K562 (cell line): ENCODE data around the gene PCBP4. TPM values are rescaled to one million over a fixed set of nuclear protein-coding genes. Genes with fewer than 3 reads are reported as not detected.
A peak's percentile ranks its signal among the peaks of the same experiment; 100 is the strongest.
"Not testable (repeated sequence)": the region's sequence is repeated elsewhere in the genome, so short reads cannot be mapped to it uniquely, and the experiment has no call there.

Experiments used
- ATAC-seq: fragments of 200-7000 bp; cut with Tn5 transposase; 3 replicates; pipeline ENCODE4 v1.9.1; 2020; ENCODE audit warnings: moderate library complexity
- BruUV-seq: library from RNA; stranded (reverse); fragments of 400-500 nt; replicated peaks from 2 replicates; lab custom pipeline; 2021; lab: Mats Ljungman, UMichigan
- CTCF ChIA-PET: fragments of 300-600 bp; formaldehyde crosslinking; extraction: SDS; loops from one replicate; lab custom pipeline; 2021; ENCODE audit warnings: low intra/inter-chr PET ratio; lab: Yijun Ruan, JAX
- POLR2A ChIA-PET: fragments of 300-600, 350-650 bp; sonication (Branson Sonifier 250); formaldehyde crosslinking; extraction: SDS; loops from one replicate; lab custom pipeline; 2021; ENCODE audit warnings: antibody characterized with exemption, inconsistent platforms; lab: Yijun Ruan, JAX
- DNase-seq, 4 experiments: peaks; one replicate each; pipeline versions ENCODE4 v3.0.0 to v3.0.0-alpha.2; 2011 to 2018; ENCODE audit warnings: low spot score in 3 of 4, mixed read lengths in 3 of 4; ENCODE audit errors: extremely low read depth in 1 of 4
- FAIRE-seq: peaks from 2 replicates; lab custom pipeline; 2011; peaks lifted over from hg19 to GRCh38; lab: Jason Lieb, UNC
- H2AFZ ChIP-seq: 2 replicates; pipeline ENCODE4 v1.6.0; 2011; ENCODE audit warnings: low read depth, low read length, control low read depth, inconsistent platforms
- H3K27ac ChIP-seq: fragments of 200-600 bp; 3 replicates; pipeline ENCODE4 v1.8.0; 2011; ENCODE audit warnings: low read depth, mild to moderate bottlenecking, control low read depth, inconsistent platforms, low read length, moderate library complexity, mixed read lengths; ENCODE audit errors: extremely low read depth
- H3K27me3 ChIP-seq, 2 experiments: fragments of 300-600 bp in 1 of 2; 2 replicates in 1 of 2; 3 replicates in 1 of 2; pipeline versions ENCODE4 v1.6.0 to v1.8.0; 2011; ENCODE audit warnings: inconsistent platforms in 2 of 2, low read length in 2 of 2, mild to moderate bottlenecking in 1 of 2, mixed read lengths in 1 of 2, moderate library complexity in 1 of 2; ENCODE audit not compliant: control insufficient read depth in 2 of 2, insufficient read depth in 2 of 2
- H3K36me3 ChIP-seq: fragments of 300-600 bp; 3 replicates; pipeline ENCODE4 v1.8.0; 2011; ENCODE audit warnings: mild to moderate bottlenecking, low read length, inconsistent platforms; ENCODE audit not compliant: control insufficient read depth, insufficient read depth
- H3K4me1 ChIP-seq, 2 experiments: fragments of 200-600 bp in 1 of 2; replicated peaks in 1 of 2; 2 replicates in 1 of 2; 3 replicates in 1 of 2; pipeline versions ENCODE4 v1.5.1 to v1.8.0; 2011; ENCODE audit warnings: inconsistent platforms in 2 of 2, low read length in 2 of 2, mild to moderate bottlenecking in 1 of 2, mixed read lengths in 1 of 2, moderate library complexity in 1 of 2; ENCODE audit not compliant: control insufficient read depth in 2 of 2, insufficient read depth in 2 of 2
- H3K4me2 ChIP-seq: 2 replicates; pipeline ENCODE4 v1.6.1; 2011; ENCODE audit warnings: low read length, control low read depth, inconsistent platforms, mixed read lengths; ENCODE audit not compliant: insufficient read depth
- H3K4me3 ChIP-seq: fragments of 200-600 bp; sonication (generic), shearing (Covaris generic); 2 replicates; pipeline ENCODE4 v1.5.1; 2016; ENCODE audit warnings: control low read depth, inconsistent platforms
- H3K79me2 ChIP-seq: fragments of 200-600 bp; 3 replicates; pipeline ENCODE4 v1.8.0; 2011; ENCODE audit warnings: low read length, inconsistent platforms; ENCODE audit not compliant: control insufficient read depth, insufficient read depth
- H3K9ac ChIP-seq, 2 experiments: 2 replicates each; pipeline versions ENCODE4 v1.6.0 to v1.6.1; 2011; ENCODE audit warnings: low read depth in 2 of 2, low read length in 2 of 2, control low read depth in 1 of 2, inconsistent platforms in 1 of 2, mild to moderate bottlenecking in 1 of 2, mixed read lengths in 1 of 2; ENCODE audit not compliant: insufficient read depth in 1 of 2
- H3K9me1 ChIP-seq: one replicate; pipeline ENCODE4 v1.6.0; 2011; ENCODE audit warnings: inconsistent platforms, mild to moderate bottlenecking, low read length, moderate library complexity; ENCODE audit not compliant: control insufficient read depth, insufficient read depth
- H3K9me3 ChIP-seq: replicated peaks from 2 replicates; pipeline ENCODE4 v1.5.1; 2011; ENCODE audit warnings: low read depth, low read length, inconsistent platforms; ENCODE audit not compliant: control insufficient read depth, insufficient read depth
- H4K20me1 ChIP-seq: replicated peaks from 2 replicates; pipeline ENCODE4 v1.6.1; 2011; ENCODE audit warnings: low read length, inconsistent platforms, mixed read lengths; ENCODE audit not compliant: control insufficient read depth, insufficient read depth
- ARHGAP35 ChIP-seq: fragments of 450-650 bp; IDR thresholded peaks from 2 replicates; pipeline ENCODE4 v1.6.1; 2018; ENCODE audit not compliant: partially characterized antibody
- POLR2G ChIP-seq: fragments of 200-400 bp; formaldehyde crosslinking; IDR thresholded peaks from 2 replicates; pipeline ENCODE4 v1.6.1; 2017; ENCODE audit warnings: low read depth, mild to moderate bottlenecking, antibody characterized with exemption, low read length, moderate library complexity
- RBFOX2 ChIP-seq: fragments of 200-400 bp; formaldehyde crosslinking; IDR thresholded peaks from 2 replicates; pipeline ENCODE4 v1.6.1; 2017; ENCODE audit warnings: low read depth, mild to moderate bottlenecking, low read length, moderate library complexity
- SOX6 ChIP-seq: fragments of 450-650 bp; IDR thresholded peaks from 2 replicates; pipeline ENCODE4 v1.6.1; 2014; ENCODE audit warnings: mild to moderate bottlenecking
- TCF7 ChIP-seq: sonication (generic); IDR thresholded peaks from 2 replicates; pipeline ENCODE4 v1.6.1; 2016; ENCODE audit warnings: antibody characterized with exemption, borderline replicate concordance
- WGBS: fragments of 100-300 bp; shearing (Covaris generic); methylation state at CpG from one replicate; pipeline ENCODE4 v1.1.6; 2016; ENCODE audit warnings: low coverage, mixed read lengths; ENCODE audit not compliant: insufficient coverage; ENCODE audit errors: missing lambda C conversion rate; 5-methylcytosine and 5-hydroxymethylcytosine counted together
- in situ Hi-C: fragments of 300-500 bp; cut with MboI; formaldehyde crosslinking; loops from 4 replicates; pipeline ENCODE4 v1.15.0; 2018; ENCODE audit warnings: inconsistent platforms, mixed read lengths
- intact Hi-C: fragments of 100-400 bp; cut with micrococcal nuclease; formaldehyde crosslinking; loops from 2 replicates; pipeline ENCODE4 v1.14.2; 2022
- polyA plus RNA-seq, 8 experiments: library from polyadenylated mRNA; depleted of rRNA in 4 of 8; stranded (reverse) in 5 of 8; unstranded in 3 of 8; fragments of >200 nt; fragmentation: Nextera tagmentation in 2 of 8; fragmentation: Illumina TruSeq in 1 of 8; extraction: Ambion mirVana in 2 of 8; extraction: Trizol in 1 of 8; gene quantifications; 2 replicates each; pipeline versions ENCODE4 v1.2.1 to v1.2.3, GENCODE V29; 2011 to 2014; ENCODE audit warnings: inconsistent platforms in 1 of 8, missing spikeins in 1 of 8
- total RNA-seq, 7 experiments: library from RNA; depleted of rRNA in 6 of 7; stranded (reverse); fragments of >200 nt in 6 of 7; fragmentation: Illumina TruSeq in 2 of 7; extraction: Trizol in 2 of 7; gene quantifications; 2 replicates each; pipeline versions ENCODE4 v1.2.1 to v1.2.3, GENCODE V29; 2011 to 2021; ENCODE audit warnings: low replicate concordance in 1 of 7
- TF ChIP-seq, protein P1 (sequence below): fragments of 450-650 bp; IDR thresholded peaks from 2 replicates; pipeline ENCODE4 v1.6.1; 2016; ENCODE audit warnings: mild to moderate bottlenecking
- TF ChIP-seq, protein P2 (sequence below), 3 experiments: fragments of 200-800 bp in 1 of 3; fragments of 250-450 bp in 1 of 3; fragments of 450-650 bp in 1 of 3; sonication (Bioruptor Pico) in 1 of 3; sonication (Bioruptor generic) in 1 of 3; formaldehyde crosslinking in 1 of 3; IDR thresholded peaks; 2 replicates each; pipeline versions ENCODE4 v1.6.1 to v1.8.0; 2016 to 2022; ENCODE audit warnings: mild to moderate bottlenecking in 2 of 3, missing genetic modification characterization in 2 of 3, missing compliant biosample characterization in 1 of 3, moderate library complexity in 1 of 3

PCBP4 gene
- total and polyA plus RNA-seq, 9 of the 15 experiments (the other 6 are each of a cell fraction or from before 2014, with no cell fraction given) = 0.06 to 5.8 (median 2.6) TPM

DNA sequence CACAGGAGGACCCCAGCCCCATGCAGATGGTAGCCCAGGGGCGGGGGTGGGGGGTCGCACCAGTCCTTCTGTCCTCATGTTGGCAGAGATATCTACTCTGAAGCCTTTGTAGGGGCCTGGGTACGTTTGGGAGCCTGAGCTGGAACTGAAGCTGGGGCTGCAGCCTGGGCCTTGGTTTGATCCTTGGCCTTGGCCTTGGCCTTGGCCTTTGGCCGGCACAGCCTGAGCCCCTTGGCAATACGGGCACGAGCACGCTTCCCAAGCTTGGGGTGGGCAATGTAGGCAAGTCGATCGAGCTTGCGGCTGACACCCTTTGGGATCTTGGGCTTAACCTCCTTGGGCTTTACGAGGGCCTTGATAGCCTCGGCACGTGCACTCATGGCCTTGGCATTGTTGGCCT is 26.4 kb upstream of the PCBP4 start:
- H3K9me3 ChIP-seq, H2AFZ ChIP-seq, H3K27me3 ChIP-seq, BruUV-seq, H3K9me1 ChIP-seq, in situ Hi-C loops, ATAC-seq, FAIRE-seq: not testable (repeated sequence)
- H3K9ac ChIP-seq = peak overlapping the region; percentile 96 to 99; a peak in 3 of 4 replicates
- peaks cover 41% of the 10 kb centered on the region for H3K36me3 ChIP-seq
- TF ChIP-seq RBFOX2 (peak; percentile 61), POLR2G (peak; percentile 52)
- TF ChIP-seq, all 486 proteins: peak for 2; not testable (repeated sequence) for 484
- H3K27ac ChIP-seq, CTCF ChIA-PET, H3K4me3 ChIP-seq, DNase-seq, intact Hi-C loops, H4K20me1 ChIP-seq: not testable (repeated sequence)
- peaks cover 25 to 39% of the 10 kb centered on the region in 2 experiments for H3K4me1 ChIP-seq
- POLR2A ChIA-PET = interaction anchor here (0.6 to 6.0 kb wide), 6 partner anchors 11 to 1774 kb away, joined by 3 to 105 read pairs (median 4); partner anchors contain the start of genes ABHD14A, ABHD14B, ACY1 and POC1A
- peaks cover 37% of the 10 kb centered on the region for H3K79me2 ChIP-seq
- WGBS = 54% methylated on average over 2 of the region's 13 CpGs
- peak overlapping the region; percentile 96 for H3K4me2 ChIP-seq

DNA sequence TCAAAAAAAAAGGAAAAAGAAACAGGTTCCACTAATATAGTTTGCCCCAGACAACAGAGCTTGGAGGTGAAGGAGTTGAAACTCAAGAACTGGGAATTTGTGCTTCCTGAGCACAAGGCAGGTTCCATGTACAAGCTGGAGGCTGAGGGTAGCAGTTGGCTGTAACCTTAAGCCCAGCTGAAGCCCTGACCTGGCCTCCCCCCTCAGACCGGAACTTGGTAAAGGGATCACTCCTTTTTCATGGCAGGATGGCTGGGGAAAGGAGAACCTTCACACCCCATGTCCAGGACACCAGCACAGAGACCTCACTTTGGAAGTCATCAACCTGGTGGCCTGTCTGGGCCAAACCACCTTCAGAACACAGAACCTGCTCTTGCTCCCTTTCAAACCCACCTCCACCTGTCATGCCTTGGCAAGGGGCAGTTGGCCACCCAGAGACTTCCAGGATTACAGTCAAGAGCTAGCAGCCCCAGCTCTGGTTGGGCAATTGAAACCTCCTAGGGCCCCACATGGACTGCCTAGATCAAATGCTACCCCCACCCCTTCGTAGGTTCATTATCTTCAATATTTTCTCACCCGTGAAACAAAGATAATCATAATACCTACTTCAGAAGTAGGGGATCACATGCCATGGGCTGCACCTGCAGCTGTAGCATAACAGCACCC is 24.9 kb upstream of the PCBP4 start:
- Histone ChIP-seq H2AFZ (no peak overlapping the region), H3K27me3 (no peaks in the 10 kb centered on the region), H3K36me3 (peaks cover 47% of the 10 kb centered on the region), H3K4me2 (peak overlapping the region; percentile 52), H3K27ac (peak overlapping the region; percentile 74), H3K9me1 (no peaks in the 10 kb centered on the region), H3K9ac (peak overlapping the region; percentile 46 to 74; a peak in 3 of 4 replicates), H3K9me3 (0 out of 2 replicates have a peak, but pooled peaks cover 3% of the 10 kb centered on the region), H3K79me2 (peaks cover 37% of the 10 kb centered on the region), H3K4me3 (no peak overlapping the region), H4K20me1 (peaks cover 6% of the 10 kb centered on the region; the same call in 1 of the 2 replicates), H3K4me1 (peaks cover 25 to 42% of the 10 kb centered on the region in 2 experiments)
- peak in 1 of 4 experiments; percentile 40 for DNase-seq
- BruUV-seq = no TSS peak
- ChIA-PET CTCF (no interaction called here), POLR2A (interaction anchor here (0.6 to 6.0 kb wide), 11 partner anchors 9 to 456 kb away, joined by 3 to 105 read pairs (median 4); partner anchors contain the start of genes ABHD14A, ABHD14B, ACY1 and PARP3)
- peak; percentile 23 for FAIRE-seq
- ATAC-seq = peak; percentile 26
- 43% methylated on average over 3 of the region's 3 CpGs for WGBS
- in situ Hi-C loops (no loop called here), intact Hi-C loops (no loop called here)
- TF ChIP-seq, protein P1, sequence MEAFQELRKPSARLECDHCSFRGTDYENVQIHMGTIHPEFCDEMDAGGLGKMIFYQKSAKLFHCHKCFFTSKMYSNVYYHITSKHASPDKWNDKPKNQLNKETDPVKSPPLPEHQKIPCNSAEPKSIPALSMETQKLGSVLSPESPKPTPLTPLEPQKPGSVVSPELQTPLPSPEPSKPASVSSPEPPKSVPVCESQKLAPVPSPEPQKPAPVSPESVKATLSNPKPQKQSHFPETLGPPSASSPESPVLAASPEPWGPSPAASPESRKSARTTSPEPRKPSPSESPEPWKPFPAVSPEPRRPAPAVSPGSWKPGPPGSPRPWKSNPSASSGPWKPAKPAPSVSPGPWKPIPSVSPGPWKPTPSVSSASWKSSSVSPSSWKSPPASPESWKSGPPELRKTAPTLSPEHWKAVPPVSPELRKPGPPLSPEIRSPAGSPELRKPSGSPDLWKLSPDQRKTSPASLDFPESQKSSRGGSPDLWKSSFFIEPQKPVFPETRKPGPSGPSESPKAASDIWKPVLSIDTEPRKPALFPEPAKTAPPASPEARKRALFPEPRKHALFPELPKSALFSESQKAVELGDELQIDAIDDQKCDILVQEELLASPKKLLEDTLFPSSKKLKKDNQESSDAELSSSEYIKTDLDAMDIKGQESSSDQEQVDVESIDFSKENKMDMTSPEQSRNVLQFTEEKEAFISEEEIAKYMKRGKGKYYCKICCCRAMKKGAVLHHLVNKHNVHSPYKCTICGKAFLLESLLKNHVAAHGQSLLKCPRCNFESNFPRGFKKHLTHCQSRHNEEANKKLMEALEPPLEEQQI = no peak
- no peak for TF ChIP-seq SOX6
- TF ChIP-seq, protein P2, sequence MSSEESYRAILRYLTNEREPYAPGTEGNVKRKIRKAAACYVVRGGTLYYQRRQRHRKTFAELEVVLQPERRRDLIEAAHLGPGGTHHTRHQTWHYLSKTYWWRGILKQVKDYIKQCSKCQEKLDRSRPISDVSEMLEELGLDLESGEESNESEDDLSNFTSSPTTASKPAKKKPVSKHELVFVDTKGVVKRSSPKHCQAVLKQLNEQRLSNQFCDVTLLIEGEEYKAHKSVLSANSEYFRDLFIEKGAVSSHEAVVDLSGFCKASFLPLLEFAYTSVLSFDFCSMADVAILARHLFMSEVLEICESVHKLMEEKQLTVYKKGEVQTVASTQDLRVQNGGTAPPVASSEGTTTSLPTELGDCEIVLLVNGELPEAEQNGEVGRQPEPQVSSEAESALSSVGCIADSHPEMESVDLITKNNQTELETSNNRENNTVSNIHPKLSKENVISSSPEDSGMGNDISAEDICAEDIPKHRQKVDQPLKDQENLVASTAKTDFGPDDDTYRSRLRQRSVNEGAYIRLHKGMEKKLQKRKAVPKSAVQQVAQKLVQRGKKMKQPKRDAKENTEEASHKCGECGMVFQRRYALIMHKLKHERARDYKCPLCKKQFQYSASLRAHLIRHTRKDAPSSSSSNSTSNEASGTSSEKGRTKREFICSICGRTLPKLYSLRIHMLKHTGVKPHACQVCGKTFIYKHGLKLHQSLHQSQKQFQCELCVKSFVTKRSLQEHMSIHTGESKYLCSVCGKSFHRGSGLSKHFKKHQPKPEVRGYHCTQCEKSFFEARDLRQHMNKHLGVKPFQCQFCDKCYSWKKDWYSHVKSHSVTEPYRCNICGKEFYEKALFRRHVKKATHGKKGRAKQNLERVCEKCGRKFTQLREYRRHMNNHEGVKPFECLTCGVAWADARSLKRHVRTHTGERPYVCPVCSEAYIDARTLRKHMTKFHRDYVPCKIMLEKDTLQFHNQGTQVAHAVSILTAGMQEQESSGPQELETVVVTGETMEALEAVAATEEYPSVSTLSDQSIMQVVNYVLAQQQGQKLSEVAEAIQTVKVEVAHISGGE (CRISPR knock-in tag; IDR thresholded peaks at IDR 0.05) = no peak
- TF ChIP-seq ARHGAP35 = no peak
- TF ChIP-seq TCF7 = 0 out of 2 replicates have a peak, but pooled peaks have one; percentile 31
